Hepatocyte (in vitro differentiated cells): ENCODE results near the gene MRPS9.

Experiments used
- CTCF ChIP-seq: fragments of 200-600 bp; sonication (generic); IDR thresholded peaks from 2 replicates; pipeline ENCODE4 v1.5.1; 2016; ENCODE audit warnings: antibody characterized with exemption, mild to moderate bottlenecking; ENCODE audit not compliant: poor library complexity
- EZH2phosphoT487 ChIP-seq: fragments of 200-600 bp; sonication (generic); IDR thresholded peaks from one replicate; pipeline ENCODE4 v1.6.1; 2018; ENCODE audit warnings: antibody characterized with exemption, mild to moderate bottlenecking, low read depth, moderate library complexity; ENCODE audit not compliant: unreplicated experiment, severe bottlenecking

GRCh38 chr2:105005181-105005951, 32.5 kb upstream of the MRPS9 start:
- no peak for TF ChIP-seq CTCF
- TF ChIP-seq EZH2phosphoT487, result no peak
